Panc1 (cell line): Measurements from ENCODE around the gene MLEC.

Experiments used
- CTCF ChIP-seq: fragments of 450-650 bp; IDR thresholded peaks from 2 replicates; pipeline ENCODE4 v1.5.1; 2017; ENCODE audit warnings: mild to moderate bottlenecking
- POLR2AphosphoS5 ChIP-seq: IDR thresholded peaks from 2 replicates; pipeline ENCODE4 v1.6.1; 2012; ENCODE audit warnings: mild to moderate bottlenecking, low read depth, low read length, moderate library complexity
- REST ChIP-seq, 2 experiments: IDR thresholded peaks; 2 replicates each; pipeline ENCODE4 v1.6.1; 2011 to 2012; ENCODE audit warnings: low read depth in 2 of 2, control low read depth in 1 of 2, low read length in 1 of 2, mild to moderate bottlenecking in 1 of 2, moderate library complexity in 1 of 2; ENCODE audit not compliant: insufficient read depth in 1 of 2
- SIN3A ChIP-seq: IDR thresholded peaks from 2 replicates; pipeline ENCODE4 v1.6.1; 2012; ENCODE audit warnings: low read depth, mild to moderate bottlenecking, low read length, moderate library complexity, borderline replicate concordance; ENCODE audit not compliant: insufficient read depth

GRCh38 chr12:120713861-120714482, 27.0 kb downstream of the MLEC start:
- TF ChIP-seq CTCF (peak; percentile 94), SIN3A (no peak), REST (IDR thresholded peaks at IDR 0.05; ENCODE audit: insufficient read depth in 1 of 2, low read depth in 2 of 2, low read length in 1 of 2) (no peak), POLR2AphosphoS5 (no peak)
